IPS-15b (cell line): ENCODE results near the gene ARNT2.
"Not testable (repeated sequence)": the region's sequence is repeated elsewhere in the genome, so short reads cannot be mapped to it uniquely, and the experiment has no call there.

ENCODE experiments used
- H3K27me3 ChIP-seq: one replicate; pipeline ENCODE4 v1.6.1; 2013; ENCODE audit warnings: low read length; ENCODE audit not compliant: control insufficient read depth, insufficient read depth
- H3K36me3 ChIP-seq: one replicate; pipeline ENCODE4 v1.6.1; 2013; ENCODE audit warnings: low read length; ENCODE audit not compliant: control insufficient read depth, insufficient read depth
- H3K4me1 ChIP-seq: one replicate; pipeline ENCODE4 v1.6.1; 2013; ENCODE audit warnings: mild to moderate bottlenecking, low read length; ENCODE audit not compliant: control insufficient read depth, insufficient read depth
- H3K4me3 ChIP-seq: one replicate; pipeline ENCODE4 v1.5.1; 2013; ENCODE audit warnings: low read depth, low read length
- H3K9ac ChIP-seq: one replicate; pipeline ENCODE4 v1.6.1; 2013; ENCODE audit warnings: low read depth, mild to moderate bottlenecking, low read length
- H3K9me3 ChIP-seq: one replicate; pipeline ENCODE4 v1.6.1; 2013; ENCODE audit warnings: mild to moderate bottlenecking, low read length; ENCODE audit not compliant: control insufficient read depth, insufficient read depth

ARNT2 gene

GRCh38 chr15:80389370-80389769, 14.8 kb upstream of the ARNT2 start:
- Histone ChIP-seq H3K27me3 (no peaks in the 10 kb centered on the region), H3K36me3 (no peaks in the 10 kb centered on the region), H3K9ac (no peak overlapping the region), H3K4me1 (peaks cover 12% of the 10 kb centered on the region), H3K4me3 (no peak overlapping the region), H3K9me3 (no peaks in the 10 kb centered on the region)

GRCh38 chr15:80390942-80391341, 13.2 kb upstream of the ARNT2 start:
- peaks cover 17% of the 10 kb centered on the region for H3K4me1 ChIP-seq
- H3K27me3 ChIP-seq, H3K36me3 ChIP-seq, H3K9ac ChIP-seq, H3K9me3 ChIP-seq, H3K4me3 ChIP-seq: not testable (repeated sequence)

GRCh38 chr15:80395616-80396015, 8.6 kb upstream of the ARNT2 start:
- no peaks in the 10 kb centered on the region for H3K9me3 ChIP-seq
- no peaks in the 10 kb centered on the region for H3K27me3 ChIP-seq
- peaks cover 6% of the 10 kb centered on the region for H3K4me1 ChIP-seq
- H3K4me3 ChIP-seq, result no peak overlapping the region
- H3K9ac ChIP-seq, result no peak overlapping the region
- H3K36me3 ChIP-seq, result no peaks in the 10 kb centered on the region

- Histone ChIP-seq H3K4me1 (peaks cover 6% of the 10 kb centered on the region), H3K36me3 (no peaks in the 10 kb centered on the region), H3K27me3 (no peaks in the 10 kb centered on the region), H3K9me3 (no peaks in the 10 kb centered on the region), H3K4me3 (no peak overlapping the region), H3K9ac (no peak overlapping the region)
These were observed 8.1 kb upstream of the ARNT2 start for GRCh38 chr15:80396096-80396495.

- no peaks in the 10 kb centered on the region for H3K36me3 ChIP-seq
These were observed 4.7 kb upstream of the ARNT2 start for GRCh38 chr15:80399508-80399907.

GRCh38 chr15:80401456-80401855, 2.7 kb upstream of the ARNT2 start:
- Histone ChIP-seq H3K36me3 (no peaks in the 10 kb centered on the region), H3K4me3 (no peak overlapping the region), H3K27me3 (peaks cover 35% of the 10 kb centered on the region), H3K9me3 (no peaks in the 10 kb centered on the region), H3K9ac (no peak overlapping the region), H3K4me1 (peaks cover 2% of the 10 kb centered on the region)

More at GRCh38 chr15:80399508-80399907, 4.7 kb upstream of the ARNT2 start:
- H3K4me1 ChIP-seq, result peaks cover 8% of the 10 kb centered on the region
- H3K4me3 ChIP-seq, result no peak overlapping the region
- no peak overlapping the region for H3K9ac ChIP-seq
- H3K9me3 ChIP-seq, result no peaks in the 10 kb centered on the region
- H3K27me3 ChIP-seq, result peaks cover 20% of the 10 kb centered on the region

- H3K36me3 ChIP-seq, result no peaks in the 10 kb centered on the region
- no peak overlapping the region for H3K9ac ChIP-seq
- H3K9me3 ChIP-seq, result no peaks in the 10 kb centered on the region
- H3K27me3 ChIP-seq, result peaks cover 35% of the 10 kb centered on the region
- H3K4me3 ChIP-seq, result no peak overlapping the region
- H3K4me1 ChIP-seq, result peaks cover 2% of the 10 kb centered on the region
These were observed 1.8 kb upstream of the ARNT2 start for GRCh38 chr15:80402339-80402738.

GRCh38 chr15:80403712-80404056, 498 bp upstream of the ARNT2 start:
- H3K27me3 ChIP-seq, result peaks cover 35% of the 10 kb centered on the region
- peak overlapping the region; percentile 53 for H3K4me3 ChIP-seq
- peak overlapping the region; percentile 87 for H3K9ac ChIP-seq
- H3K36me3 ChIP-seq, result no peaks in the 10 kb centered on the region
- no peaks in the 10 kb centered on the region for H3K9me3 ChIP-seq
- H3K4me1 ChIP-seq, result peaks cover 2% of the 10 kb centered on the region

GRCh38 chr15:80404761-80405553, 775 bp downstream of the ARNT2 start:
- peak overlapping the region; percentile 70 for H3K4me3 ChIP-seq
- H3K9me3 ChIP-seq, result no peaks in the 10 kb centered on the region
- H3K27me3 ChIP-seq, result peaks cover 35% of the 10 kb centered on the region
- peaks cover 2% of the 10 kb centered on the region for H3K4me1 ChIP-seq
- H3K9ac ChIP-seq, result no peak overlapping the region
- H3K36me3 ChIP-seq, result no peaks in the 10 kb centered on the region

- Histone ChIP-seq H3K9ac (no peak overlapping the region), H3K9me3 (no peaks in the 10 kb centered on the region), H3K36me3 (no peaks in the 10 kb centered on the region), H3K27me3 (peaks cover 35% of the 10 kb centered on the region), H3K4me1 (peaks cover 2% of the 10 kb centered on the region), H3K4me3 (peak overlapping the region; percentile 70)
These were observed 1.3 kb downstream of the ARNT2 start for GRCh38 chr15:80405554-80405850.

- peaks cover 35% of the 10 kb centered on the region for H3K27me3 ChIP-seq
- no peak overlapping the region for H3K4me3 ChIP-seq
- peaks cover 2% of the 10 kb centered on the region for H3K4me1 ChIP-seq
- H3K9me3 ChIP-seq, result no peaks in the 10 kb centered on the region
- no peak overlapping the region for H3K9ac ChIP-seq
- no peaks in the 10 kb centered on the region for H3K36me3 ChIP-seq
These were observed 1.8 kb downstream of the ARNT2 start for GRCh38 chr15:80405970-80406369.

- no peaks in the 10 kb centered on the region for H3K36me3 ChIP-seq
- H3K9ac ChIP-seq, result no peak overlapping the region
- no peaks in the 10 kb centered on the region for H3K27me3 ChIP-seq
- H3K9me3 ChIP-seq, result no peaks in the 10 kb centered on the region
- H3K4me3 ChIP-seq, result no peak overlapping the region
- no peaks in the 10 kb centered on the region for H3K4me1 ChIP-seq
These were observed 7.7 kb downstream of the ARNT2 start for GRCh38 chr15:80411788-80412288.
